ENCODE measurements around the gene ZFYVE19. TPM values are rescaled to one million over a fixed set of nuclear protein-coding genes. Genes with fewer than 3 reads are reported as not detected.
A peak's percentile ranks its signal among the peaks of the same experiment; 100 is the strongest.

ZFYVE19 gene
- total and polyA plus RNA-seq, 2 donors (not counting 1 experiment from before 2014, with no cell fraction given) = 14.1 to 21.3 TPM

DNA sequence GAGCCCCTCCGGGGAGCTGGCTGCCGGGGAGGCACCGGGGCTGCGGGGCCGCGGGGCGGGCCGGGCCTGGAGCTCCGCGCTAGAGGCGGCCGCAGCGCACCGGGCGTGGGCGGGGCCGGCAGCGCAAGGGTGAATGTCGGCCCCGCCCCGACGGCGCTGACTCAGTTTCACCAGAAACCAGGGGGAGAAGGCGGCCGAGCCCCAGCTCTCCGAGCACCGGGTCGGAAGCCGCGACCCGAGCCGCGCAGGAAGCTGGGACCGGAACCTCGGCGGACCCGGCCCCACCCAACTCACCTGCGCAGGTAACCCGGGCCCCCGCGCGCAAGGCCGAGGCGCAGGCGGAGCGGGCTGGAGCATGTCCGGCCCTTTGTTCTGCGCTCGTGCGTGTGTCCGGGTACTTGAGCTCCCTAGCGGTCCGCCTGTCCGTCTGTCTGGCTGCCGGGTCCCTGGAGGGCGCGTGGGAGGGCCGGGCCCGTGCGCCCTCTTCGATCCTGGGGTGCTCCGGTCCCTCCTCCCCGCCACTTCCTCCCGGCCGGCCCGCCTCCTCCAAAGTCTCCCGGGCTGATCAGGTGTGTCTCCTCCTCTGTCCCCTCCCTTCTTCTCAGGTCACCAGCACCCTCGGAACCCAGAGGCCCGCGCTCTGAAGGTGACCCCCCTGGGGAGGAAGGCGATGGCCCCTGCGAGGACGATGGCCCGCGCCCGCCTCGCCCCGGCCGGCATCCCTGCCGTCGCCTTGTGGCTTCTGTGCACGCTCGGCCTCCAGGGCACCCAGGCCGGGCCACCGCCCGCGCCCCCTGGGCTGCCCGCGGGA is 37.2 kb downstream of the ZFYVE19 start, which contains the start of gene SPINT1:
TSS of gene SPINT1 (plus strand) at position 164 of the 811 bp plus-strand sequence. CDS start at position 671, 507 bp downstream.
- peak within 1 kb of the TSS; percentile 4 to 35 (median 20) for H3K4me3 ChIP-seq (replicated peaks in 1 of 4; ENCODE audit: control extremely low read depth in 1 of 4, insufficient read depth in 1 of 4, low read depth in 3 of 4, low read length in 4 of 4)
- H3K27me3 ChIP-seq (ENCODE audit: control insufficient read depth, insufficient read depth, low read length) = peaks cover 41% of the 10 kb centered on the region
- no peaks in the 10 kb centered on the region for H3K79me2 ChIP-seq (ENCODE audit: control insufficient read depth, insufficient read depth, low read length)
- H3K36me3 ChIP-seq (ENCODE audit: control insufficient read depth, insufficient read depth, low read length) = no peaks in the 10 kb centered on the region
- no peaks in the 10 kb centered on the region for H4K20me1 ChIP-seq (ENCODE audit: control insufficient read depth, extremely low read depth, insufficient read depth, low read length)
- H3K9ac ChIP-seq (ENCODE audit: insufficient read depth, low read length) = no peak within 1 kb of the TSS
- peak within 1 kb of the TSS; percentile 66 for H3K4me2 ChIP-seq (ENCODE audit: extremely low read depth, insufficient read depth, low read length)
- TF ChIP-seq CTCF (conservative IDR thresholded peaks at IDR 0.05 in 1 of 2, IDR thresholded peaks at IDR 0.05 in 1 of 2; ENCODE audit: low read depth in 1 of 2, low read length in 2 of 2) (no peak), EZH2 (IDR thresholded peaks at IDR 0.05; ENCODE audit: low read length, missing control alignments) (peak; percentile 84)
- no peaks in the 10 kb centered on the region for H3K4me1 ChIP-seq (ENCODE audit: control insufficient read depth, extremely low read depth, insufficient read depth, low read length)
- H2AFZ ChIP-seq (ENCODE audit: low read length) = peak within 1 kb of the TSS; percentile 33
- peak in 1 of 2 donors; percentile 13 for DNase-seq (ENCODE audit: low read depth in 2 of 2)
- no peaks in the 10 kb centered on the region for H3K9me3 ChIP-seq (ENCODE audit: control insufficient read depth, insufficient read depth, low read depth, low read length)
- H3K27ac ChIP-seq (ENCODE audit: insufficient read depth, low read length) = no peak within 1 kb of the TSS

- H3K79me2 ChIP-seq (ENCODE audit: control insufficient read depth, insufficient read depth, low read length) = no peaks in the 10 kb centered on the region
- H3K4me1 ChIP-seq (ENCODE audit: control insufficient read depth, extremely low read depth, insufficient read depth, low read length) = no peaks in the 10 kb centered on the region
- H3K27me3 ChIP-seq (ENCODE audit: control insufficient read depth, insufficient read depth, low read length) = peaks cover 41% of the 10 kb centered on the region
- H2AFZ ChIP-seq (ENCODE audit: low read length) = peak overlapping the region; percentile 33
- no peaks in the 10 kb centered on the region for H4K20me1 ChIP-seq (ENCODE audit: control insufficient read depth, extremely low read depth, insufficient read depth, low read length)
- no peaks in the 10 kb centered on the region for H3K36me3 ChIP-seq (ENCODE audit: control insufficient read depth, insufficient read depth, low read length)
- no peak overlapping the region for H3K27ac ChIP-seq (ENCODE audit: insufficient read depth, low read length)
- no peaks in the 10 kb centered on the region for H3K9me3 ChIP-seq (ENCODE audit: control insufficient read depth, insufficient read depth, low read depth, low read length)
- no peak overlapping the region for H3K9ac ChIP-seq (ENCODE audit: insufficient read depth, low read length)
- TF ChIP-seq CTCF (conservative IDR thresholded peaks at IDR 0.05 in 1 of 2, IDR thresholded peaks at IDR 0.05 in 1 of 2; ENCODE audit: low read depth in 1 of 2, low read length in 2 of 2) = no peak
- TF ChIP-seq EZH2 (IDR thresholded peaks at IDR 0.05; ENCODE audit: low read length, missing control alignments) = peak; percentile 78
- peak in 1 of 2 donors; percentile 16 for DNase-seq (ENCODE audit: low read depth in 2 of 2)
- H3K4me3 ChIP-seq (replicated peaks in 1 of 4; ENCODE audit: control extremely low read depth in 1 of 4, insufficient read depth in 1 of 4, low read depth in 3 of 4, low read length in 4 of 4) = peak overlapping the region in 2 of 4 experiments; percentile 29 to 35
- H3K4me2 ChIP-seq (ENCODE audit: extremely low read depth, insufficient read depth, low read length) = peak overlapping the region; percentile 66
Measured at GRCh38 chr15:40844696-40845030, 37.8 kb downstream of the ZFYVE19 start.

DNA sequence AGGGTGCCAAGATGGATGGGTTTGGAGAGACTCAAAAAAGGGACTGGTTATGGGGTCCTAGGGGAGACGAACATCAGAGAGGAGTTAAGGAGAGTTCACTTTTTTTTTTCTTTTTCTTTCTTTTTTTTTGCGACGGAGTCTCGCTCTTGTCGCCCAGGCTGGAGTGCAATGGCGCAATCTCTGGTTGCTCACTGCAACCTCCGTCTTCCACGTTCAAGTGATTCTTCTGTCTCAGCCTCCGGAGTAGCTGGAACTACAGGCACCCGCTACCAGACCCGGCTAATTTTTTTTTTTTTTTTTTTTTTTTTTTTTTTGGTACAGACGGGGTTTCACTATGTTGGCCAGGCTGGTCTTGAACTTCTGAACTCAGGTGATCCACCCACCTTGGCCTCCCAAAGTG is 38.1 kb downstream of the ZFYVE19 start:
- Histone ChIP-seq H3K27ac (ENCODE audit: insufficient read depth, low read length) (no peak overlapping the region), H3K4me1 (ENCODE audit: control insufficient read depth, extremely low read depth, insufficient read depth, low read length) (no peaks in the 10 kb centered on the region), H2AFZ (ENCODE audit: low read length) (no peak overlapping the region), H3K36me3 (ENCODE audit: control insufficient read depth, insufficient read depth, low read length) (no peaks in the 10 kb centered on the region), H3K9ac (ENCODE audit: insufficient read depth, low read length) (no peak overlapping the region), H4K20me1 (ENCODE audit: control insufficient read depth, extremely low read depth, insufficient read depth, low read length) (no peaks in the 10 kb centered on the region), H3K79me2 (ENCODE audit: control insufficient read depth, insufficient read depth, low read length) (no peaks in the 10 kb centered on the region), H3K4me2 (ENCODE audit: extremely low read depth, insufficient read depth, low read length) (peak overlapping the region; percentile 66), H3K9me3 (ENCODE audit: control insufficient read depth, insufficient read depth, low read depth, low read length) (no peaks in the 10 kb centered on the region), H3K4me3 (replicated peaks in 1 of 4; ENCODE audit: control extremely low read depth in 1 of 4, insufficient read depth in 1 of 4, low read depth in 3 of 4, low read length in 4 of 4) (peak overlapping the region in 2 of 4 experiments; percentile 29 to 35), H3K27me3 (ENCODE audit: control insufficient read depth, insufficient read depth, low read length) (peaks cover 41% of the 10 kb centered on the region)
- TF ChIP-seq CTCF (conservative IDR thresholded peaks at IDR 0.05 in 1 of 2, IDR thresholded peaks at IDR 0.05 in 1 of 2; ENCODE audit: low read depth in 1 of 2, low read length in 2 of 2) = no peak
- no peak for TF ChIP-seq EZH2 (IDR thresholded peaks at IDR 0.05; ENCODE audit: low read length, missing control alignments)
- DNase-seq (ENCODE audit: low read depth in 2 of 2) = no peak

All from fibroblast of lung (primary cell).